K562 (cell line): ENCODE data around the gene CFAP92. TPM values are rescaled to one million over a fixed set of nuclear protein-coding genes. Genes with fewer than 3 reads are reported as not detected.

ENCODE experiments used
- ATAC-seq: fragments of 200-7000 bp; cut with Tn5 transposase; 3 replicates; pipeline ENCODE4 v1.9.1; 2020; ENCODE audit warnings: moderate library complexity
- BruUV-seq: library from RNA; stranded (reverse); fragments of 400-500 nt; replicated peaks from 2 replicates; lab custom pipeline; 2021; lab: Mats Ljungman, UMichigan
- CTCF ChIA-PET: fragments of 300-600 bp; formaldehyde crosslinking; extraction: SDS; loops from one replicate; lab custom pipeline; 2021; ENCODE audit warnings: low intra/inter-chr PET ratio; lab: Yijun Ruan, JAX
- POLR2A ChIA-PET: fragments of 300-600, 350-650 bp; sonication (Branson Sonifier 250); formaldehyde crosslinking; extraction: SDS; loops from one replicate; lab custom pipeline; 2021; ENCODE audit warnings: antibody characterized with exemption, inconsistent platforms; lab: Yijun Ruan, JAX
- DNase-seq, 4 experiments: peaks; one replicate each; pipeline versions ENCODE4 v3.0.0 to v3.0.0-alpha.2; 2011 to 2018; ENCODE audit warnings: low spot score in 3 of 4, mixed read lengths in 3 of 4; ENCODE audit errors: extremely low read depth in 1 of 4
- FAIRE-seq: peaks from 2 replicates; lab custom pipeline; 2011; peaks lifted over from hg19 to GRCh38; lab: Jason Lieb, UNC
- H2AFZ ChIP-seq: 2 replicates; pipeline ENCODE4 v1.6.0; 2011; ENCODE audit warnings: low read depth, low read length, control low read depth, inconsistent platforms
- H3K27ac ChIP-seq: fragments of 200-600 bp; 3 replicates; pipeline ENCODE4 v1.8.0; 2011; ENCODE audit warnings: low read depth, mild to moderate bottlenecking, control low read depth, inconsistent platforms, low read length, moderate library complexity, mixed read lengths; ENCODE audit errors: extremely low read depth
- H3K27me3 ChIP-seq, 2 experiments: fragments of 300-600 bp in 1 of 2; 2 replicates in 1 of 2; 3 replicates in 1 of 2; pipeline versions ENCODE4 v1.6.0 to v1.8.0; 2011; ENCODE audit warnings: inconsistent platforms in 2 of 2, low read length in 2 of 2, mild to moderate bottlenecking in 1 of 2, mixed read lengths in 1 of 2, moderate library complexity in 1 of 2; ENCODE audit not compliant: control insufficient read depth in 2 of 2, insufficient read depth in 2 of 2
- H3K36me3 ChIP-seq: fragments of 300-600 bp; 3 replicates; pipeline ENCODE4 v1.8.0; 2011; ENCODE audit warnings: mild to moderate bottlenecking, low read length, inconsistent platforms; ENCODE audit not compliant: control insufficient read depth, insufficient read depth
- H3K4me1 ChIP-seq, 2 experiments: fragments of 200-600 bp in 1 of 2; replicated peaks in 1 of 2; 2 replicates in 1 of 2; 3 replicates in 1 of 2; pipeline versions ENCODE4 v1.5.1 to v1.8.0; 2011; ENCODE audit warnings: inconsistent platforms in 2 of 2, low read length in 2 of 2, mild to moderate bottlenecking in 1 of 2, mixed read lengths in 1 of 2, moderate library complexity in 1 of 2; ENCODE audit not compliant: control insufficient read depth in 2 of 2, insufficient read depth in 2 of 2
- H3K4me2 ChIP-seq: 2 replicates; pipeline ENCODE4 v1.6.1; 2011; ENCODE audit warnings: low read length, control low read depth, inconsistent platforms, mixed read lengths; ENCODE audit not compliant: insufficient read depth
- H3K4me3 ChIP-seq: fragments of 200-600 bp; sonication (generic), shearing (Covaris generic); 2 replicates; pipeline ENCODE4 v1.5.1; 2016; ENCODE audit warnings: control low read depth, inconsistent platforms
- H3K79me2 ChIP-seq: fragments of 200-600 bp; 3 replicates; pipeline ENCODE4 v1.8.0; 2011; ENCODE audit warnings: low read length, inconsistent platforms; ENCODE audit not compliant: control insufficient read depth, insufficient read depth
- H3K9ac ChIP-seq, 2 experiments: 2 replicates each; pipeline versions ENCODE4 v1.6.0 to v1.6.1; 2011; ENCODE audit warnings: low read depth in 2 of 2, low read length in 2 of 2, control low read depth in 1 of 2, inconsistent platforms in 1 of 2, mild to moderate bottlenecking in 1 of 2, mixed read lengths in 1 of 2; ENCODE audit not compliant: insufficient read depth in 1 of 2
- H3K9me1 ChIP-seq: one replicate; pipeline ENCODE4 v1.6.0; 2011; ENCODE audit warnings: inconsistent platforms, mild to moderate bottlenecking, low read length, moderate library complexity; ENCODE audit not compliant: control insufficient read depth, insufficient read depth
- H3K9me3 ChIP-seq: replicated peaks from 2 replicates; pipeline ENCODE4 v1.5.1; 2011; ENCODE audit warnings: low read depth, low read length, inconsistent platforms; ENCODE audit not compliant: control insufficient read depth, insufficient read depth
- H4K20me1 ChIP-seq: replicated peaks from 2 replicates; pipeline ENCODE4 v1.6.1; 2011; ENCODE audit warnings: low read length, inconsistent platforms, mixed read lengths; ENCODE audit not compliant: control insufficient read depth, insufficient read depth
- ILF3 ChIP-seq: fragments of 450-650 bp; IDR thresholded peaks from 2 replicates; pipeline ENCODE4 v1.6.1; 2018; ENCODE audit warnings: antibody characterized with exemption, mild to moderate bottlenecking, moderate library complexity, borderline replicate concordance
- KDM1A ChIP-seq, 2 experiments: fragments of 450-650 bp; IDR thresholded peaks; 2 replicates each; pipeline ENCODE4 v1.6.1; 2016; ENCODE audit warnings: mild to moderate bottlenecking in 2 of 2
- MLLT1 ChIP-seq, 2 experiments: fragments of 450-650 bp; IDR thresholded peaks; 2 replicates each; pipeline ENCODE4 v1.6.1; 2016
- NR0B1 ChIP-seq: fragments of 450-650 bp; IDR thresholded peaks from one replicate; pipeline ENCODE4 v1.6.1; 2018; ENCODE audit warnings: mild to moderate bottlenecking, moderate library complexity; ENCODE audit not compliant: partially characterized antibody
- SUPT5H ChIP-seq: fragments of 450-650 bp; IDR thresholded peaks from 2 replicates; pipeline ENCODE4 v1.6.1; 2016
- ZMIZ1 ChIP-seq, 2 experiments: fragments of 150-350 bp in 1 of 2; IDR thresholded peaks; 2 replicates each; pipeline ENCODE4 v1.6.1; 2012 to 2016; ENCODE audit warnings: low read depth in 2 of 2, low read length in 2 of 2, mild to moderate bottlenecking in 1 of 2, moderate library complexity in 1 of 2
- ZNF318 ChIP-seq, 2 experiments: fragments of 450-650 bp; IDR thresholded peaks; 2 replicates each; pipeline ENCODE4 v1.6.1; 2016; ENCODE audit warnings: mild to moderate bottlenecking in 2 of 2, borderline replicate concordance in 1 of 2, low read depth in 1 of 2, moderate library complexity in 1 of 2
- WGBS: fragments of 100-300 bp; shearing (Covaris generic); methylation state at CpG from one replicate; pipeline ENCODE4 v1.1.6; 2016; ENCODE audit warnings: low coverage, mixed read lengths; ENCODE audit not compliant: insufficient coverage; ENCODE audit errors: missing lambda C conversion rate; 5-methylcytosine and 5-hydroxymethylcytosine counted together
- in situ Hi-C: fragments of 300-500 bp; cut with MboI; formaldehyde crosslinking; loops from 4 replicates; pipeline ENCODE4 v1.15.0; 2018; ENCODE audit warnings: inconsistent platforms, mixed read lengths
- intact Hi-C: fragments of 100-400 bp; cut with micrococcal nuclease; formaldehyde crosslinking; loops from 2 replicates; pipeline ENCODE4 v1.14.2; 2022
- polyA plus RNA-seq, 8 experiments: library from polyadenylated mRNA; depleted of rRNA in 4 of 8; stranded (reverse) in 5 of 8; unstranded in 3 of 8; fragments of >200 nt; fragmentation: Nextera tagmentation in 2 of 8; fragmentation: Illumina TruSeq in 1 of 8; extraction: Ambion mirVana in 2 of 8; extraction: Trizol in 1 of 8; gene quantifications; 2 replicates each; pipeline versions ENCODE4 v1.2.1 to v1.2.3, GENCODE V29; 2011 to 2014; ENCODE audit warnings: inconsistent platforms in 1 of 8, missing spikeins in 1 of 8
- total RNA-seq, 7 experiments: library from RNA; depleted of rRNA in 6 of 7; stranded (reverse); fragments of >200 nt in 6 of 7; fragmentation: Illumina TruSeq in 2 of 7; extraction: Trizol in 2 of 7; gene quantifications; 2 replicates each; pipeline versions ENCODE4 v1.2.1 to v1.2.3, GENCODE V29; 2011 to 2021; ENCODE audit warnings: low replicate concordance in 1 of 7

Gene CFAP92
- total and polyA plus RNA-seq, 9 of the 15 experiments (the other 6 are each of a cell fraction or from before 2014, with no cell fraction given), result 0.06 to 0.62 (median 0.36) TPM

- ATAC-seq, result no peak
- peaks cover 0 to 7% of the 10 kb centered on the region in 2 experiments; a peak in 2 of 5 replicates for H3K4me1 ChIP-seq
- H3K4me3 ChIP-seq, result no peak overlapping the region
- ChIA-PET POLR2A (no interaction called here), CTCF (no interaction called here)
- BruUV-seq, result no TSS peak
- peaks cover 2 to 5% of the 10 kb centered on the region in 2 experiments; a peak in 3 of 5 replicates for H3K27me3 ChIP-seq
- no peak for FAIRE-seq
- H3K4me2 ChIP-seq, result no peak overlapping the region
- H2AFZ ChIP-seq, result no peak overlapping the region
- WGBS, result 0% methylated on average over 2 of the region's 2 CpGs
- in situ Hi-C loops (no loop called here), intact Hi-C loops (no loop called here)
- DNase-seq, result no peak
- no peaks in the 10 kb centered on the region for H4K20me1 ChIP-seq
- no peak overlapping the region for H3K27ac ChIP-seq
- H3K9me3 ChIP-seq, result no peaks in the 10 kb centered on the region
- no peaks in the 10 kb centered on the region for H3K79me2 ChIP-seq
- H3K9ac ChIP-seq, result no peak overlapping the region
- H3K36me3 ChIP-seq, result no peaks in the 10 kb centered on the region
- no peaks in the 10 kb centered on the region for H3K9me1 ChIP-seq
- no peak for TF ChIP-seq MLLT1 (IDR thresholded peaks at IDR 0.05)
- no peak for TF ChIP-seq ZNF318 (IDR thresholded peaks at IDR 0.05; ENCODE audit: borderline replicate concordance in 1 of 2, low read depth in 1 of 2)
- no peak for TF ChIP-seq NR0B1
- TF ChIP-seq KDM1A (IDR thresholded peaks at IDR 0.05), result no peak
- no peak for TF ChIP-seq ILF3
- TF ChIP-seq ZMIZ1 (IDR thresholded peaks at IDR 0.05; ENCODE audit: low read depth in 2 of 2, low read length in 2 of 2), result no peak
- TF ChIP-seq SUPT5H, result no peak
Observed at GRCh38 chr3:129009266-129009665, 15.4 kb upstream of the CFAP92 start.
